Tibial nerve (tissue), 4 donors: ENCODE measurements around the gene TMEM266. TPM values are rescaled to one million over a fixed set of nuclear protein-coding genes. Genes with fewer than 3 reads are reported as not detected.

ENCODE experiments used
- DNase-seq, 2 donors: peaks; one replicate each; pipeline ENCODE4 v3.0.0-alpha.2; 2019; ENCODE audit warnings: low spot score in 2 of 2
- H3K27ac ChIP-seq, 4 donors: fragments of 200-600 bp; sonication (generic) in 3 of 4; one replicate each; pipeline ENCODE4 v1.5.1; 2017 to 2019; ENCODE audit warnings: mild to moderate bottlenecking in 1 of 4
- H3K27me3 ChIP-seq, 2 donors: fragments of 200-600 bp; sonication (generic) in 1 of 2; one replicate each; pipeline versions ENCODE4 v1.5.1 to v1.6.0; 2017 to 2019
- H3K36me3 ChIP-seq, 3 donors: fragments of 200-600 bp; sonication (generic); one replicate each; pipeline ENCODE4 v1.5.1; 2018 to 2019
- H3K4me1 ChIP-seq, 4 donors: fragments of 200-600 bp; sonication (generic) in 3 of 4; one replicate each; pipeline ENCODE4 v1.5.1; 2017 to 2019
- H3K4me3 ChIP-seq, 4 donors: fragments of 200-600 bp; sonication (generic) in 3 of 4; one replicate each; pipeline ENCODE4 v1.5.1; 2017 to 2019; ENCODE audit warnings: mild to moderate bottlenecking in 1 of 4, moderate library complexity in 1 of 4
- H3K9me3 ChIP-seq, 4 donors: fragments of 200-600 bp; sonication (generic) in 3 of 4; one replicate each; pipeline ENCODE4 v1.5.1; 2017 to 2019
- EP300 ChIP-seq, 2 donors: sonication (generic); formaldehyde crosslinking; IDR thresholded peaks; one replicate each; pipeline ENCODE4 v1.6.1; 2017; ENCODE audit warnings: antibody characterized with exemption in 2 of 2, mild to moderate bottlenecking in 1 of 2
- POLR2A ChIP-seq, 2 donors: fragments of 450-650 bp; IDR thresholded peaks; one replicate each; pipeline ENCODE4 v1.6.1; 2017; ENCODE audit warnings: antibody characterized with exemption in 2 of 2, mild to moderate bottlenecking in 2 of 2, moderate library complexity in 2 of 2
- WGBS, 2 donors: methylation state at CpG; one replicate each; pipeline ENCODE4 v1.1.5; 2018; 5-methylcytosine and 5-hydroxymethylcytosine counted together
- total RNA-seq, 4 donors: library from RNA; depleted of rRNA; stranded (reverse); fragments of >200 nt; gene quantifications; one replicate each; pipeline ENCODE4 v1.1.0, GENCODE V29; 2016
- TF ChIP-seq, protein P1 (sequence below), 5 experiments: fragments of 200-600 bp in 3 of 5; fragments of 450-650 bp in 2 of 5; sonication (generic) in 3 of 5; IDR thresholded peaks; one replicate each; pipeline ENCODE4 v1.5.1; 2016 to 2019; ENCODE audit warnings: antibody characterized with exemption in 5 of 5, mild to moderate bottlenecking in 3 of 5, moderate library complexity in 2 of 5

Gene TMEM266
- total RNA-seq, 4 donors from 2014 or later, result 0.30 to 0.42 TPM; not detected in 2

DNA sequence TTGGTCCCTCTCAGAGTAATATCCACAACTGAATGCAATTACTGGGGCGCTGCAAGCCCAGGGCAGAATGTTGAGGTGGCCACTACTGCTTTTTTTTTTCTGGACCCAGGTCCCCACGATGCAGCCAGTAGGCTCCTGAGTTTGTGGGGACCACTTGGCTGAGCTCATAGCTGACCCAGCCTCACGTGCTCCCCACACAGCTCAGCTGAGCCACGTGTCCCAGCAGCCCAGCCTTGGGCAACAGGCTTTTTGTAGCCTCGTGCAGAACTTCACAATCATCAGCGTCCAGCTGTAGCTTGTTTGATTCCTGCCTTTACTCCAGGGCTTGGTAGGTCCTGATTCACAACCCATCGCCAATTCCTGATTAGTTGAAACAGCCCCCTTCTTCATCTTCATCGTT lies 134.1 kb downstream of the TMEM266 start:
- Histone ChIP-seq H3K36me3 (no peaks in the 10 kb centered on the region), H3K27ac (no peak overlapping the region), H3K9me3 (no peaks in the 10 kb centered on the region), H3K4me3 (no peak overlapping the region), H3K27me3 (peaks cover 0 to 37% of the 10 kb centered on the region in 2 donors), H3K4me1 (peaks cover 0 to 31% (median 6%) of the 10 kb centered on the region in 4 donors)
- WGBS, 2 donors, result 46 to 68% methylated on average over 8 of the region's 8 CpGs
- TF ChIP-seq POLR2A (IDR thresholded peaks at IDR 0.05) (no peak), EP300 (IDR thresholded peaks at IDR 0.05) (no peak)
- TF ChIP-seq, protein P1, sequence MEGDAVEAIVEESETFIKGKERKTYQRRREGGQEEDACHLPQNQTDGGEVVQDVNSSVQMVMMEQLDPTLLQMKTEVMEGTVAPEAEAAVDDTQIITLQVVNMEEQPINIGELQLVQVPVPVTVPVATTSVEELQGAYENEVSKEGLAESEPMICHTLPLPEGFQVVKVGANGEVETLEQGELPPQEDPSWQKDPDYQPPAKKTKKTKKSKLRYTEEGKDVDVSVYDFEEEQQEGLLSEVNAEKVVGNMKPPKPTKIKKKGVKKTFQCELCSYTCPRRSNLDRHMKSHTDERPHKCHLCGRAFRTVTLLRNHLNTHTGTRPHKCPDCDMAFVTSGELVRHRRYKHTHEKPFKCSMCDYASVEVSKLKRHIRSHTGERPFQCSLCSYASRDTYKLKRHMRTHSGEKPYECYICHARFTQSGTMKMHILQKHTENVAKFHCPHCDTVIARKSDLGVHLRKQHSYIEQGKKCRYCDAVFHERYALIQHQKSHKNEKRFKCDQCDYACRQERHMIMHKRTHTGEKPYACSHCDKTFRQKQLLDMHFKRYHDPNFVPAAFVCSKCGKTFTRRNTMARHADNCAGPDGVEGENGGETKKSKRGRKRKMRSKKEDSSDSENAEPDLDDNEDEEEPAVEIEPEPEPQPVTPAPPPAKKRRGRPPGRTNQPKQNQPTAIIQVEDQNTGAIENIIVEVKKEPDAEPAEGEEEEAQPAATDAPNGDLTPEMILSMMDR (IDR thresholded peaks at IDR 0.05), result no peak
- DNase-seq, result no peak

- 74 to 77% methylated on average over 6 to 7 of the region's 7 CpGs for WGBS, 2 donors
- H3K9me3 ChIP-seq, result no peaks in the 10 kb centered on the region
- no peak overlapping the region for H3K27ac ChIP-seq
- no peaks in the 10 kb centered on the region for H3K36me3 ChIP-seq
- no peak overlapping the region for H3K4me3 ChIP-seq
- no peak for DNase-seq
- TF ChIP-seq, protein P1 (IDR thresholded peaks at IDR 0.05), result no peak
- no peak for TF ChIP-seq EP300 (IDR thresholded peaks at IDR 0.05)
- TF ChIP-seq POLR2A (IDR thresholded peaks at IDR 0.05), result no peak
- peaks cover 0 to 21% of the 10 kb centered on the region in 2 donors for H3K27me3 ChIP-seq
- peaks cover 0 to 32% (median 5%) of the 10 kb centered on the region in 4 donors for H3K4me1 ChIP-seq
Measured at GRCh38 chr15:76195506-76196268, 135.9 kb downstream of the TMEM266 start.

DNA sequence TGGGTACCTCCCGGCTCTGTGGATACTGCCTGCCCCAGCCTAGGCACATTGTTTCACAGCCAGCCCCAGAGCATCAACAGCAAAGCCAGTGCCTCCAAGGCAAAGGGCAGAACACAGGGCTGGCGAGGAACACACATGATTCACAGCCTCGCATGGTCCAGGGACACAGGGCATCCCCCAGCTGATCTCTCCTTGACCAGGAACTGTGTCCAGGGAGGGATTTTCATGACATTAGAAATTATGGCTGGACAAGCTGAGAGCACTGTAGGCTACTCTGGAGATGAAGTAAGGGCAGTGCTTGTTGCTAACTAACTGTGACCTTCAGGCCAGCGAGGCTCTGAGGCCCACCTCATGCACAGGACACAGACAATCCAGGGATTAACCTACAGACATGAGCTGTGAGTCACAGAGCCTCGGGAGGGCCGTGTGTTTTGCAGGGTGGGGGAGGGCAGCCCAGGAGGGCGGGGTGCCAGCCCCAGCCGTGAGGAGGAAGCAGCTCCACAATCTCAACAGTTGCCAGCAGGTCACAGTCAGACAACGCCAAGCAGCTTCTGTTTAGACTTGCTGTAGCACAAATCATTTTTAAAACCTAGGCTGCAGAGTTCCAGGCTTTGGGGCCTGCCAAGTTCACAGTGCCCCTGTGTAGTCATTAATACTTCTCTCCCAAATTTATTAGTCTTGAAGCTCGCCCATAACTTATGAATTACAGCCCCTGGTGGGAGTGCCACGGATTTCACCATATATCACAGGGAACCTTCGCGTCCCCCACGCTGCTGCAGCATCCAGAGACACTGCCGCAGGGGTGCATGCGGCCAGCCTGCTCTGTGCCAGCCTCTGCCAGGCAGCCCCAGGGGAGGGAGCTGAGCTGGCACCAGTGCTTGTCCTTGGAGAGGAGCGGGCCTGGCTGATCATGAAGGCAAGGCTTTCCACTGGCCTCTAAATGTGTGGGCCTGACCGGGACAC lies 136.8 kb downstream of the TMEM266 start:
- H3K4me3 ChIP-seq, result no peak overlapping the region
- DNase-seq, result no peak
- no peaks in the 10 kb centered on the region for H3K36me3 ChIP-seq
- TF ChIP-seq POLR2A (IDR thresholded peaks at IDR 0.05) (no peak), EP300 (IDR thresholded peaks at IDR 0.05) (no peak)
- TF ChIP-seq, protein P1 (IDR thresholded peaks at IDR 0.05), result no peak
- no peaks in the 10 kb centered on the region for H3K9me3 ChIP-seq
- WGBS, 2 donors, result 49 to 60% methylated on average over 12 to 18 of the region's 18 CpGs
- peaks cover 0 to 25% (median 2%) of the 10 kb centered on the region in 4 donors for H3K4me1 ChIP-seq
- peaks cover 0 to 13% of the 10 kb centered on the region in 2 donors for H3K27me3 ChIP-seq
- H3K27ac ChIP-seq, result no peak overlapping the region

GRCh38 chr15:76197703-76198455 lies 138.1 kb downstream of the TMEM266 start:
- Histone ChIP-seq H3K4me1 (peaks cover 0 to 21% (median 2%) of the 10 kb centered on the region in 4 donors), H3K27ac (no peak overlapping the region), H3K9me3 (no peaks in the 10 kb centered on the region), H3K4me3 (no peak overlapping the region), H3K36me3 (no peaks in the 10 kb centered on the region), H3K27me3 (peaks cover 0 to under 1% of the 10 kb centered on the region in 2 donors)
- no peak for DNase-seq
- TF ChIP-seq EP300 (IDR thresholded peaks at IDR 0.05), result no peak
- TF ChIP-seq, protein P1 (IDR thresholded peaks at IDR 0.05), result no peak
- no peak for TF ChIP-seq POLR2A (IDR thresholded peaks at IDR 0.05)
- WGBS, 2 donors, result 91 to 93% methylated on average over 7 to 8 of the region's 8 CpGs
